GM18870 (cell line): ENCODE data around the gene GLRA3.
"Not testable (repeated sequence)": the region's sequence is repeated elsewhere in the genome, so short reads cannot be mapped to it uniquely, and the experiment has no call there.

Source experiments
- ATAC-seq: cut with Tn5 transposase; IDR thresholded peaks from one replicate; pipeline ENCODE4 v1.9.1; 2021; ENCODE audit warnings: moderate library complexity; ENCODE audit not compliant: unreplicated experiment

Gene GLRA3

GRCh38 chr4:174669270-174669669, 159.8 kb downstream of the GLRA3 start:
- ATAC-seq, result no peak

- no peak for ATAC-seq
Measured at GRCh38 chr4:174665799-174666198, 163.2 kb downstream of the GLRA3 start.

GRCh38 chr4:174663216-174663615, 165.8 kb downstream of the GLRA3 start:
- ATAC-seq, result no peak

- ATAC-seq, result no peak
Measured at GRCh38 chr4:174658246-174658645, 170.8 kb downstream of the GLRA3 start.

GRCh38 chr4:174657472-174657871, 171.6 kb downstream of the GLRA3 start:
- no peak for ATAC-seq

GRCh38 chr4:174654634-174655033, 174.4 kb downstream of the GLRA3 start:
- ATAC-seq, result no peak

GRCh38 chr4:174650711-174651355, 178.2 kb downstream of the GLRA3 start:
- ATAC-seq, result no peak

GRCh38 chr4:174648812-174649211, 180.2 kb downstream of the GLRA3 start:
- no peak for ATAC-seq

GRCh38 chr4:174646326-174646725, 182.7 kb downstream of the GLRA3 start:
- no peak for ATAC-seq

GRCh38 chr4:174640146-174640545, 188.9 kb downstream of the GLRA3 start:
- no peak for ATAC-seq

- ATAC-seq, result no peak
Measured at GRCh38 chr4:174635732-174636131, 193.3 kb downstream of the GLRA3 start.

GRCh38 chr4:174633399-174633798, 195.6 kb downstream of the GLRA3 start:
- no peak for ATAC-seq

- ATAC-seq, result peak; percentile 50
Measured at GRCh38 chr4:174631901-174632758, 196.9 kb downstream of the GLRA3 start.

GRCh38 chr4:174629907-174630450, 199.1 kb downstream of the GLRA3 start:
- not testable (repeated sequence) for ATAC-seq

- ATAC-seq, result no peak
Measured at GRCh38 chr4:174629265-174629664, 199.8 kb downstream of the GLRA3 start.

GRCh38 chr4:174628191-174628590, 200.9 kb downstream of the GLRA3 start:
- no peak for ATAC-seq

- no peak for ATAC-seq
Measured at GRCh38 chr4:174627473-174627872, 201.6 kb downstream of the GLRA3 start.

- no peak for ATAC-seq
Measured at GRCh38 chr4:174626342-174627008, 202.6 kb downstream of the GLRA3 start.

- no peak for ATAC-seq
Measured at GRCh38 chr4:174616661-174617060, 212.4 kb downstream of the GLRA3 start.

- ATAC-seq, result no peak
Measured at GRCh38 chr4:174613979-174614378, 215.1 kb downstream of the GLRA3 start.

- ATAC-seq, result no peak
Measured at GRCh38 chr4:174611792-174612191, 217.3 kb downstream of the GLRA3 start.
